Thoracic aorta (tissue), 2 donors: ENCODE data around the gene BUD13. TPM values are rescaled to one million over a fixed set of nuclear protein-coding genes. Genes with fewer than 3 reads are reported as not detected.

ENCODE experiments used
- ATAC-seq: fragments of 150-250 bp; one replicate; pipeline ENCODE4 v1.8.0; 2017; ENCODE audit warnings: low read depth; ENCODE audit not compliant: insufficient number of reproducible peaks, low FRiP score
- DNase-seq: peaks from one replicate; pipeline ENCODE4 v3.0.0-alpha.2; 2020; ENCODE audit warnings: low spot score
- H3K27ac ChIP-seq, 2 donors: fragments of 200-600 bp; sonication (generic); 1 replicate in 1 of 2; 2 replicates in 1 of 2; pipeline ENCODE4 v1.5.1; 2016; ENCODE audit warnings: mild to moderate bottlenecking in 2 of 2, moderate library complexity in 2 of 2
- H3K27me3 ChIP-seq: fragments of 200-600 bp; sonication (generic); replicated peaks from 2 replicates; pipeline ENCODE4 v1.6.0; 2016; ENCODE audit warnings: mild to moderate bottlenecking; ENCODE audit not compliant: insufficient read depth
- H3K36me3 ChIP-seq: fragments of 200-600 bp; sonication (generic); one replicate; pipeline ENCODE4 v1.5.1; 2016
- H3K4me1 ChIP-seq, 2 donors: fragments of 200-600 bp; sonication (generic); 1 replicate in 1 of 2; 2 replicates in 1 of 2; pipeline versions ENCODE4 v1.5.1 to v1.6.0; 2016; ENCODE audit warnings: low read depth in 2 of 2, mild to moderate bottlenecking in 1 of 2; ENCODE audit not compliant: control insufficient read depth in 1 of 2
- H3K4me3 ChIP-seq: fragments of 200-600 bp; sonication (generic); 2 replicates; pipeline ENCODE4 v1.5.1; 2016; ENCODE audit warnings: mild to moderate bottlenecking
- H3K9me3 ChIP-seq: fragments of 200-600 bp; sonication (generic); 2 replicates; pipeline ENCODE4 v1.5.1; 2016
- total RNA-seq, 2 donors: library from RNA; depleted of rRNA; stranded (reverse); fragments of >200 nt; gene quantifications; one replicate each; pipeline versions ENCODE4 v1.1.0 to v1.2.3, GENCODE V29; 2016
- TF ChIP-seq, protein P1 (sequence below): fragments of 200-600 bp; sonication (generic); IDR thresholded peaks from one replicate; pipeline ENCODE4 v1.5.1; 2019; ENCODE audit warnings: antibody characterized with exemption

The BUD13 gene
- total RNA-seq, 2 donors from 2014 or later, result 5.8 to 12.5 TPM

DNA sequence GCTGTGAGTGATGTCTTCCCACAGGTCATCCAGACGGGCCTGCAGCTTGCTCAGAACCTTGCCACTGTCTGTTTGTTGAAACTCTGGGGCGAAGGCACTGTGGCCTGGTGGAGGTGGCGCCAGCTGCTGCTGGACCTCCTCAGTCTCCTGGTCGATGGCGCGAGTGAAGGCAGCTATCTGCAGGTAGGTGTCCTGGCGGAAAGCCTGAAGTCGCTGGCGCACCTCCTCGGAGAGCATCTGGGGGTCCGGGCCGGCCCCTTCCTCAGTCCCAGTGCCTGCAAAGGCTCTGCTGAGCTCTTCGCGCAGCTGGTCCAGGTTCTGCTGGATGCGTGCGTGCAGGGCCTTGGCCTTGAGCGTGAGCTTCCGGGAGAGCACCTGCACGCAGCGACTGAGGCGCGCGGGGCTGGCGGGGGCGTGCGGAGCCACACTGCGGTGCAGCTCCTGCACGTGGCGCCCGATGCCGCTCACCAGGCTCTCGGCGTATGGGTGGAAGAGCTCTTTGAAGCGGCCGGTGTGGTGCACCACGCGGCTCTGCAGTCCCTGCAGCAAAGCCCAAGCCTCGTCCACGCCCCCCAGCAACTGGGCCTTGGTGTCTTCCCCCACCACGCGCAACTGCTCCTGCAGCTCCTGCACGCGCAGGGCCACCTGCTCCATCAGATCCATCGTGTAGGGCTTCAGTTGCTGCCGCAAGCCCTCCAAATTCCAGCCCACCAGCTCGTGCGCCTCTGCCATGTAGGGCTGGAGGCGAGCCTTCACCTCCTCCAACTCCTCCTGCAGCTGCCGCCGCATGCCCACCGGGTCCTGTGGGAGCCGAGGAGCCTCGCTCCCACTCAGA lies 17.6 kb upstream of the BUD13 start:
- Histone ChIP-seq H3K4me3 (no peak overlapping the region), H3K27me3 (no peaks in the 10 kb centered on the region), H3K4me1 (peaks cover 12 to 26% of the 10 kb centered on the region in 2 donors), H3K36me3 (peaks cover 6% of the 10 kb centered on the region), H3K27ac (no peak overlapping the region), H3K9me3 (no peaks in the 10 kb centered on the region)
- TF ChIP-seq, protein P1, sequence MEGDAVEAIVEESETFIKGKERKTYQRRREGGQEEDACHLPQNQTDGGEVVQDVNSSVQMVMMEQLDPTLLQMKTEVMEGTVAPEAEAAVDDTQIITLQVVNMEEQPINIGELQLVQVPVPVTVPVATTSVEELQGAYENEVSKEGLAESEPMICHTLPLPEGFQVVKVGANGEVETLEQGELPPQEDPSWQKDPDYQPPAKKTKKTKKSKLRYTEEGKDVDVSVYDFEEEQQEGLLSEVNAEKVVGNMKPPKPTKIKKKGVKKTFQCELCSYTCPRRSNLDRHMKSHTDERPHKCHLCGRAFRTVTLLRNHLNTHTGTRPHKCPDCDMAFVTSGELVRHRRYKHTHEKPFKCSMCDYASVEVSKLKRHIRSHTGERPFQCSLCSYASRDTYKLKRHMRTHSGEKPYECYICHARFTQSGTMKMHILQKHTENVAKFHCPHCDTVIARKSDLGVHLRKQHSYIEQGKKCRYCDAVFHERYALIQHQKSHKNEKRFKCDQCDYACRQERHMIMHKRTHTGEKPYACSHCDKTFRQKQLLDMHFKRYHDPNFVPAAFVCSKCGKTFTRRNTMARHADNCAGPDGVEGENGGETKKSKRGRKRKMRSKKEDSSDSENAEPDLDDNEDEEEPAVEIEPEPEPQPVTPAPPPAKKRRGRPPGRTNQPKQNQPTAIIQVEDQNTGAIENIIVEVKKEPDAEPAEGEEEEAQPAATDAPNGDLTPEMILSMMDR, result no peak
- ATAC-seq, result no peak
- DNase-seq, result no peak

DNA sequence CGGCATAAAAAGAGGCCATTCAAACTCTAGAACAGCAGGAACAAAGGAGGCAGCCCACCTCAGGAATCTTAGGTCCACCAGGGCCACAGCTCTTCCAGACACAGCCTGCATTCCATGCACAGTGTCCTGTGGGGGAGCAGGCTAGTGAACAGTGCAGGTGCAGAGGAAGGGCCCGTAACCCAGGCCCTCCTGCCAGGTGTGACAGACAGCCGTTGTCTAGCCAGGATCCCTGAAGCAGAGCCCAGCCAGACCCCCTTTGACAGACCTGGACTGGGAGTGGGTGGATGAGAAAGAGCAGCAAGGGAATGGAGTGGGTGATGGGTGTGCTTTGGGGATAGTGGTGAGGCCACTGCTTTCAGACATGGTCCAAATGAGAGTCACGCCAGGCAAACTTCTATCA lies 16.2 kb upstream of the BUD13 start:
- Histone ChIP-seq H3K36me3 (peaks cover 20% of the 10 kb centered on the region), H3K27me3 (no peaks in the 10 kb centered on the region), H3K4me3 (no peak overlapping the region), H3K27ac (no peak overlapping the region), H3K9me3 (no peaks in the 10 kb centered on the region), H3K4me1 (peaks cover 12 to 26% of the 10 kb centered on the region in 2 donors)
- no peak for DNase-seq
- no peak for ATAC-seq
- TF ChIP-seq, protein P1, result no peak

DNA sequence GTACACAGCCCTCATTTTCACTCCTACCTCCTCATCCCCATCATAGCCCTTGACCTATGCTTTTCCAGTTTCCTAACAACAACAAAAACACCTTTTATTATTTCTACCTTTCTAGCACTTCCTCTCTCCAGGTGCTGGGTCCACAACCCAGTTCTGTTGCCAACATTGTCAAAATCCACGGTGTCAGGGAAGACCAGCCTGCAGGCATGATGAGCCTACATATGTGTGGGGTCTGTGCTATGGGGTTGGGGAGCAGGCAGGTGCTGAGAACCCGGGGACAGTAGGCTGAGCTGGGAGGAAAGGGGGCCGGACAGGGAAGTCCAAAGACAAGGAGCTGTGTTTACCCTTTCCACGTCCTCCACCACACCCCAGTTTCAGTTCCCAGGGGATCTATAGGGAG lies 15.7 kb upstream of the BUD13 start:
- Histone ChIP-seq H3K4me1 (peaks cover 12 to 26% of the 10 kb centered on the region in 2 donors), H3K36me3 (peaks cover 25% of the 10 kb centered on the region), H3K27me3 (no peaks in the 10 kb centered on the region), H3K9me3 (no peaks in the 10 kb centered on the region), H3K27ac (peak overlapping the region; percentile 77 to 86), H3K4me3 (peak overlapping the region; percentile 99)
- DNase-seq, result no peak
- TF ChIP-seq, protein P1, result no peak
- ATAC-seq, result no peak

DNA sequence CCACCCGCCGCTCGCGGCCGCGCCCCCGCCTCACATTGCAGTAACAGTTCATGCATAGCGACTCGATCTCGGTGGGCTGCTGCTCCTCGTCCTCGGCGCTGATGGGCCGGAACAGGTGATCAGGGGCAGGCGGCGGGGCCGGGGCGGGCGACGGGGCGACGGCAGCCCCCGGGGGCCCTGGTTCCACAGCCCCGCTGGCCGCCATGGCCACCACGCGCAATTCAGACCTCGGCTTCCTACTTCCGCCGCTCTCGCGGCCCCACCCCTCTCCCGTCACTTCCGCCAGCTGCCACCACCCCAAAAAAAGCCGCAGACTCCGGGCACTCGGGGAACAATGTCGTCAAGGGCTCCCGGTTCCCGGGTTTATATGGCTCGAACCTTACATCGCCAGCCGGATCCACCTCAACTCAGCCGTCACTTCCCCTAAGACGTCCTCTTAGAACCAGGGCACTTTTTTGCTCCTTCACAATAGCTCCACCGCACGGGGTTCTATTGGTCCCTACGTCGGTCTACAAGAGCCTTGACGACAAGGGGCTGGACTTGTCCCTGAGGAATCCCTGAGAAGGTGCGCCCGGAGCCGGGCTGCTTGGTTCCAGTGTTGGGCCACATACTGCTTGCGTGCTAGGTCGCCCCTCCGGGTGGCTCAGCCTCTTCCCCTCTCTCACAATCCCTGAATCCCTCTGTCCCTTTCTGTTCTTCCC lies 15.1 kb upstream of the BUD13 start, which contains the start of gene ZPR1:
Gene ZPR1, minus strand, starts transcription at position 238 of the 701 bp plus-strand sequence. Its CDS starts 33 bp downstream, at position 205.
- Histone ChIP-seq H3K27ac (peak within 1 kb of the TSS; percentile 77 to 86), H3K27me3 (no peaks in the 10 kb centered on the region), H3K36me3 (peaks cover 31% of the 10 kb centered on the region), H3K4me3 (peak within 1 kb of the TSS; percentile 99), H3K4me1 (peaks cover 12 to 26% of the 10 kb centered on the region in 2 donors), H3K9me3 (no peaks in the 10 kb centered on the region)
- DNase-seq, result peak; percentile 50
- TF ChIP-seq, protein P1, result no peak
- ATAC-seq, result peak; percentile 64

DNA sequence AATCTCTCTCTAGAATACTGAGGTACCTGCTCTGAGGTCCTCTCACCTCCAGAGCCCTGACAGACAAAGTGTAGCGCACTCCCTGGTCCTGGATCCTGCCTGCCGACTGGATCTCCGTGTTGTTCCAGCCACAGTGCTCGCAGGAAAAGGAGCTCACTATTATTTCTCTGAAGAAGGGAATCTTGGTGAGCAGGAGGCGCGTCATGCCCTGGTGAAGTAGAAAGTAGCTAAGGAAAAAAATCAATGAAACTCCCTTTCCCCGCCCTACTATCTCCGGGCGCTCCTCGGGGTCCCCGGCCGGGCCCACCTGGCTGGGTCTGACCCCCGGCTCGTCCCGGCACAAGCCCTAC lies 14.6 kb upstream of the BUD13 start:
- Histone ChIP-seq H3K4me3 (peak overlapping the region; percentile 99), H3K27ac (peak overlapping the region; percentile 77 to 86), H3K36me3 (peaks cover 35% of the 10 kb centered on the region), H3K27me3 (no peaks in the 10 kb centered on the region), H3K9me3 (no peaks in the 10 kb centered on the region), H3K4me1 (peaks cover 12 to 26% of the 10 kb centered on the region in 2 donors)
- TF ChIP-seq, protein P1, result no peak
- no peak for DNase-seq
- no peak for ATAC-seq
